HEK293T (cell line): ENCODE data around the gene ATAD2B.

Experiments used
- BHLHE40 ChIP-seq: fragments of 450-650 bp; IDR thresholded peaks from 2 replicates; pipeline ENCODE4 v1.6.1; 2016; ENCODE audit warnings: mild to moderate bottlenecking, moderate library complexity, borderline replicate concordance
- SP1 ChIP-seq: fragments of 450-650 bp; IDR thresholded peaks from 2 replicates; pipeline ENCODE4 v1.6.1; 2017
- SUZ12 ChIP-seq: fragments of 450-650 bp; IDR thresholded peaks from 2 replicates; pipeline ENCODE4 v1.6.1; 2016; ENCODE audit warnings: mild to moderate bottlenecking
- ZNF384 ChIP-seq: fragments of 450-650 bp; IDR thresholded peaks from 2 replicates; pipeline ENCODE4 v1.6.1; 2016

DNA sequence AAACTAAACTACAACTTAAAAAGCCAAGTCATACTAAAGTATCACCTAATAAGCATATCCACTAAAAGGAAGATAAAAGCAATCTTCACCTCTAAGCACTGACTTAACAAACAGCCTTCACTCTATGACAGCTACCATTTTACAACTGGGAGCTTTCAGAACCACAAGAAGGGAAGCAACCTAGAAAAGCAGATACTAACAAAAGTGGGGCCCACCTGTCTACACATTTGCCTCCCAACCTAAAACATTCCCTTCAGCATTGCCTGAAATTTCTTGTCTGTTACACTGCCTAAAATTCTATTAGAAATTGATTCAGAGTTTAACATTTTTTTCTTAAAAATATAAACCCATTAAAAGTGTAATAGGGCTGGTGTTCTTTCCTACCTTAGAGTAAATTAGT lies 172.0 kb downstream of the ATAD2B start:
- no peak for TF ChIP-seq SUZ12
- no peak for TF ChIP-seq BHLHE40
- TF ChIP-seq SP1 = no peak
- no peak for TF ChIP-seq ZNF384
